SK-N-SH (cell line): Measurements from ENCODE around the gene DCDC2. TPM values are rescaled to one million over a fixed set of nuclear protein-coding genes. Genes with fewer than 3 reads are reported as not detected.

ENCODE experiments used
- CTCF ChIA-PET: fragments of 300-600, 350-600 bp; formaldehyde crosslinking; extraction: SDS; loops from one replicate; lab custom pipeline; 2021; lab: Yijun Ruan, JAX
- POLR2A ChIA-PET: fragments of 350-600 bp; sonication (Branson Sonifier 250); formaldehyde crosslinking; extraction: SDS; loops from one replicate; lab custom pipeline; 2020; ENCODE audit warnings: antibody characterized with exemption, inconsistent platforms; lab: Yijun Ruan, JAX
- DNase-seq: peaks from one replicate; pipeline ENCODE4 v3.0.0; 2012
- H2AFZ ChIP-seq: fragments of 200-600 bp; sonication (generic); 2 replicates; pipeline ENCODE4 v1.8.1; 2016; ENCODE audit warnings: antibody characterized with exemption, mild to moderate bottlenecking, low read depth
- H3F3A ChIP-seq: fragments of 200-600 bp; sonication (generic); replicated peaks from 2 replicates; pipeline ENCODE3; 2016; ENCODE audit warnings: antibody characterized with exemption, mild to moderate bottlenecking; ENCODE audit not compliant: insufficient read depth
- H3K27ac ChIP-seq, 2 experiments: fragments of 200-500 bp in 1 of 2; fragments of 200-600 bp in 1 of 2; sonication (Bioruptor generic) in 1 of 2; sonication (generic), shearing (Covaris generic) in 1 of 2; 2 replicates each; pipeline versions ENCODE4 v1.5.1 to v1.6.1; 2014 to 2016; ENCODE audit warnings: low read depth in 2 of 2, inconsistent platforms in 1 of 2, low read length in 1 of 2, mild to moderate bottlenecking in 1 of 2, mixed read lengths in 1 of 2
- H3K27me3 ChIP-seq: fragments of 200-600 bp; sonication (generic), shearing (Covaris generic); 2 replicates; pipeline ENCODE4 v1.6.1; 2016; ENCODE audit warnings: mixed run types; ENCODE audit not compliant: insufficient read depth
- H3K36me3 ChIP-seq, 2 experiments: fragments of 200-500 bp in 1 of 2; fragments of 200-600 bp in 1 of 2; sonication (Bioruptor generic) in 1 of 2; sonication (generic) in 1 of 2; replicated peaks in 1 of 2; 2 replicates each; pipeline versions ENCODE3 to v1.5.1; 2014 to 2016; ENCODE audit warnings: low read length in 1 of 2, mild to moderate bottlenecking in 1 of 2; ENCODE audit not compliant: insufficient read depth in 2 of 2, control insufficient read depth in 1 of 2
- H3K4me1 ChIP-seq, 2 experiments: fragments of 200-500 bp in 1 of 2; fragments of 200-600 bp in 1 of 2; sonication (Bioruptor generic) in 1 of 2; sonication (generic), shearing (Covaris generic) in 1 of 2; 2 replicates each; pipeline versions ENCODE4 v1.5.1 to v1.6.1; 2014 to 2016; ENCODE audit warnings: low read depth in 1 of 2, low read length in 1 of 2, mixed run types in 1 of 2; ENCODE audit not compliant: insufficient read depth in 2 of 2, control insufficient read depth in 1 of 2
- H3K4me2 ChIP-seq: fragments of 200-600 bp; sonication (generic), shearing (Covaris generic); 2 replicates; pipeline ENCODE4 v1.6.1; 2017; ENCODE audit warnings: mixed run types
- H3K4me3 ChIP-seq, 2 experiments: fragments of 200-500 bp in 1 of 2; fragments of 200-600 bp in 1 of 2; sonication (Bioruptor generic) in 1 of 2; sonication (generic), shearing (Covaris generic) in 1 of 2; 2 replicates each; pipeline versions ENCODE4 v1.5.1 to v1.8.1; 2014 to 2016; ENCODE audit warnings: low read depth in 2 of 2, inconsistent platforms in 1 of 2, low read length in 1 of 2, mild to moderate bottlenecking in 1 of 2, mixed read lengths in 1 of 2, moderate library complexity in 1 of 2
- H3K79me2 ChIP-seq: fragments of 200-600 bp; sonication (generic); 2 replicates; pipeline ENCODE4 v1.8.1; 2017; ENCODE audit warnings: mild to moderate bottlenecking; ENCODE audit not compliant: insufficient read depth
- H3K9ac ChIP-seq: fragments of 200-600 bp; sonication (generic); 2 replicates; pipeline ENCODE4 v1.6.1; 2017; ENCODE audit warnings: mixed run types
- H3K9me2 ChIP-seq: fragments of 200-600 bp; sonication (generic); 2 replicates; pipeline ENCODE4 v1.6.1; 2017; ENCODE audit warnings: mixed run types
- H3K9me3 ChIP-seq: fragments of 200-600 bp; sonication (generic); 2 replicates; pipeline ENCODE4 v1.6.1; 2017; ENCODE audit warnings: mixed run types, mild to moderate bottlenecking, moderate library complexity
- H4K20me1 ChIP-seq: fragments of 200-600 bp; sonication (generic); 2 replicates; pipeline ENCODE4 v1.6.1; 2017; ENCODE audit warnings: mild to moderate bottlenecking, mixed run types; ENCODE audit not compliant: insufficient read depth
- GABPA ChIP-seq: IDR thresholded peaks from 2 replicates; pipeline ENCODE4 v1.4.0; 2012; ENCODE audit warnings: low read depth, mild to moderate bottlenecking
- IRF3 ChIP-seq: fragments of 150-350 bp; IDR thresholded peaks from 2 replicates; pipeline ENCODE4 v1.6.1; 2016; ENCODE audit warnings: mild to moderate bottlenecking, low read depth, low read length
- JUND ChIP-seq: IDR thresholded peaks from 2 replicates; pipeline ENCODE4 v1.4.0; 2012
- MEF2A ChIP-seq: IDR thresholded peaks from 2 replicates; pipeline ENCODE4 v1.4.0; 2012; ENCODE audit warnings: low read depth, borderline replicate concordance
- PBX3 ChIP-seq: IDR thresholded peaks from 2 replicates; pipeline ENCODE4; 2012
- RCOR1 ChIP-seq: fragments of 150-350 bp; IDR thresholded peaks from 2 replicates; pipeline ENCODE4 v1.6.1; 2017; ENCODE audit warnings: antibody characterized with exemption, low read length
- SIN3A ChIP-seq: IDR thresholded peaks from 2 replicates; pipeline ENCODE4 v1.6.1; 2012; ENCODE audit warnings: low read depth, mild to moderate bottlenecking, low read length, moderate library complexity, borderline replicate concordance
- WGBS: methylation state at CpG from one replicate; pipeline ENCODE4 v1.1.6; 2017; ENCODE audit warnings: low lambda C conversion rate; 5-methylcytosine and 5-hydroxymethylcytosine counted together
- polyA plus RNA-seq, 3 experiments: library from polyadenylated mRNA; depleted of rRNA; stranded (reverse); fragments of >200 nt; gene quantifications; 2 replicates each; pipeline ENCODE4 v1.2.3, GENCODE V29; 2012
- TF ChIP-seq, protein P1 (sequence below): fragments of 200-600 bp; sonication (generic); IDR thresholded peaks from 2 replicates; pipeline ENCODE4 v1.6.1; 2017; ENCODE audit warnings: antibody characterized with exemption, mild to moderate bottlenecking, moderate library complexity
- TF ChIP-seq, protein P2 (sequence below): fragments of 150-350 bp; IDR thresholded peaks from 2 replicates; pipeline ENCODE4 v1.6.1; 2017; ENCODE audit warnings: antibody characterized with exemption, low read length, low read depth, borderline replicate concordance

Gene DCDC2
- polyA plus RNA-seq, 1 of the 3 experiments (the other 2 are of a cell fraction), result not detected

GRCh38 chr6:24227556-24227955, 130.3 kb downstream of the DCDC2 start (continued):
- TF ChIP-seq SIN3A (no peak), RCOR1 (no peak), JUND (no peak), GABPA (no peak), PBX3 (no peak)

DNA sequence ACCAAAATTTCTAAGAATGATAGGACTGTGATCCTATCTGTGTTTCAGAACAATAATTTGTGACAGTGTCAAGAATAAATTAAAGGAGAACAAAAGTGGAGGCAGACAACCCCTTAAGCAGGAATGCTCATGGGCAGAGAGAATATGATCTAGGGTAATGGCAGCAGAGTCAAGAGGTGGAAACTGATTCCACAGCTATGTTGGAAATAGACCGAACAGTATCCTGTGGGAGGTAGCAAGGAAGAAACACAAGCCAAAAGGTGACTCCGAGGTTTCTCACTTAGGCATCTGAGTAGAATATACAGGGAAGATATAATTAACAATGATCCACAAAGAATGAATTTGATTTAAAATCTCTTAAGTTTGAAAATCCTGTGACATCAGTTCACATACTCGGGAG, 131.3 kb downstream of the DCDC2 start:
- WGBS, result 57% methylated on average over 3 of the region's 3 CpGs
- DNase-seq, result no peak
- H3K27ac ChIP-seq, result no peak overlapping the region

GRCh38 chr6:24225838-24226237, 132.0 kb downstream of the DCDC2 start:
- Histone ChIP-seq H3K4me3 (no peak overlapping the region), H2AFZ (no peak overlapping the region), H3K9me3 (no peaks in the 10 kb centered on the region), H3F3A (no peaks in the 10 kb centered on the region), H3K4me1 (peaks cover 3 to 10% of the 10 kb centered on the region in 2 experiments; a peak in 2 of 4 replicates), H3K79me2 (no peaks in the 10 kb centered on the region), H3K27ac (no peak overlapping the region), H4K20me1 (no peaks in the 10 kb centered on the region), H3K27me3 (no peaks in the 10 kb centered on the region), H3K9ac (no peak overlapping the region), H3K4me2 (no peak overlapping the region), H3K36me3 (no peaks in the 10 kb centered on the region), H3K9me2 (no peaks in the 10 kb centered on the region)
- no peak for TF ChIP-seq IRF3
- TF ChIP-seq, protein P1, sequence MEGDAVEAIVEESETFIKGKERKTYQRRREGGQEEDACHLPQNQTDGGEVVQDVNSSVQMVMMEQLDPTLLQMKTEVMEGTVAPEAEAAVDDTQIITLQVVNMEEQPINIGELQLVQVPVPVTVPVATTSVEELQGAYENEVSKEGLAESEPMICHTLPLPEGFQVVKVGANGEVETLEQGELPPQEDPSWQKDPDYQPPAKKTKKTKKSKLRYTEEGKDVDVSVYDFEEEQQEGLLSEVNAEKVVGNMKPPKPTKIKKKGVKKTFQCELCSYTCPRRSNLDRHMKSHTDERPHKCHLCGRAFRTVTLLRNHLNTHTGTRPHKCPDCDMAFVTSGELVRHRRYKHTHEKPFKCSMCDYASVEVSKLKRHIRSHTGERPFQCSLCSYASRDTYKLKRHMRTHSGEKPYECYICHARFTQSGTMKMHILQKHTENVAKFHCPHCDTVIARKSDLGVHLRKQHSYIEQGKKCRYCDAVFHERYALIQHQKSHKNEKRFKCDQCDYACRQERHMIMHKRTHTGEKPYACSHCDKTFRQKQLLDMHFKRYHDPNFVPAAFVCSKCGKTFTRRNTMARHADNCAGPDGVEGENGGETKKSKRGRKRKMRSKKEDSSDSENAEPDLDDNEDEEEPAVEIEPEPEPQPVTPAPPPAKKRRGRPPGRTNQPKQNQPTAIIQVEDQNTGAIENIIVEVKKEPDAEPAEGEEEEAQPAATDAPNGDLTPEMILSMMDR, result no peak
- ChIA-PET POLR2A (no interaction called here), CTCF (no interaction called here)
- DNase-seq, result no peak
- WGBS, result 82% methylated on average over 2 of the region's 2 CpGs

More for the DNA sequence above, 131.3 kb downstream of the DCDC2 start:
- Histone ChIP-seq H3K4me3 (no peak overlapping the region), H4K20me1 (no peaks in the 10 kb centered on the region), H3K9ac (no peak overlapping the region), H3K36me3 (no peaks in the 10 kb centered on the region), H3K79me2 (no peaks in the 10 kb centered on the region), H3K9me3 (no peaks in the 10 kb centered on the region), H3F3A (no peaks in the 10 kb centered on the region), H3K4me1 (peaks cover 5 to 10% of the 10 kb centered on the region in 2 experiments; a peak in 2 of 4 replicates), H2AFZ (no peak overlapping the region), H3K4me2 (no peak overlapping the region), H3K9me2 (no peaks in the 10 kb centered on the region), H3K27me3 (no peaks in the 10 kb centered on the region)
- ChIA-PET POLR2A (no interaction called here), CTCF (no interaction called here)
- no peak for TF ChIP-seq MEF2A
- TF ChIP-seq, protein P2, sequence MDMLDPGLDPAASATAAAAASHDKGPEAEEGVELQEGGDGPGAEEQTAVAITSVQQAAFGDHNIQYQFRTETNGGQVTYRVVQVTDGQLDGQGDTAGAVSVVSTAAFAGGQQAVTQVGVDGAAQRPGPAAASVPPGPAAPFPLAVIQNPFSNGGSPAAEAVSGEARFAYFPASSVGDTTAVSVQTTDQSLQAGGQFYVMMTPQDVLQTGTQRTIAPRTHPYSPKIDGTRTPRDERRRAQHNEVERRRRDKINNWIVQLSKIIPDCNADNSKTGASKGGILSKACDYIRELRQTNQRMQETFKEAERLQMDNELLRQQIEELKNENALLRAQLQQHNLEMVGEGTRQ, result no peak
